HepG2 (cell line): ENCODE results near the gene CD151. TPM values are rescaled to one million over a fixed set of nuclear protein-coding genes. Genes with fewer than 3 reads are reported as not detected.

Source experiments
- CEBPG ChIP-seq: IDR thresholded peaks from 2 replicates; pipeline ENCODE4 v1.6.1; 2016
- CSRNP1 ChIP-seq: sonication (generic); formaldehyde crosslinking; IDR thresholded peaks from 2 replicates; pipeline ENCODE4 v1.8.1; 2023; ENCODE audit warnings: mild to moderate bottlenecking, missing genetic modification reagents
- DZIP1 ChIP-seq: sonication (generic); formaldehyde crosslinking; IDR thresholded peaks from 2 replicates; pipeline ENCODE4 v1.5.0; 2020; ENCODE audit warnings: mild to moderate bottlenecking, missing genetic modification reagents
- HOXA9 ChIP-seq: sonication (generic); formaldehyde crosslinking; IDR thresholded peaks from 2 replicates; pipeline ENCODE4 v1.8.1; 2022; ENCODE audit warnings: missing genetic modification reagents, mild to moderate bottlenecking, moderate library complexity, borderline replicate concordance
- ISX ChIP-seq: sonication (generic); formaldehyde crosslinking; conservative IDR thresholded peaks from 2 replicates; pipeline ENCODE4 v1.5.0; 2020; ENCODE audit warnings: missing genetic modification reagents
- REL ChIP-seq: sonication (generic); formaldehyde crosslinking; conservative IDR thresholded peaks from 2 replicates; pipeline ENCODE4 v1.8.0; 2022; ENCODE audit warnings: mild to moderate bottlenecking, missing genetic modification reagents, moderate library complexity
- RORA ChIP-seq: sonication (generic); formaldehyde crosslinking; IDR thresholded peaks from 2 replicates; pipeline ENCODE4 v1.5.0; 2020; ENCODE audit warnings: mild to moderate bottlenecking, missing genetic modification reagents, moderate library complexity
- SAP130 ChIP-seq: IDR thresholded peaks from 2 replicates; pipeline ENCODE4 v1.6.1; 2016; ENCODE audit warnings: low read depth
- SRF ChIP-seq: IDR thresholded peaks from 2 replicates; pipeline ENCODE4 v1.6.1; 2011; ENCODE audit warnings: mild to moderate bottlenecking, low read depth, low read length, moderate library complexity
- TERF1 ChIP-seq: sonication (generic); formaldehyde crosslinking; IDR thresholded peaks from 2 replicates; pipeline ENCODE4 v1.8.0; 2022; ENCODE audit warnings: mild to moderate bottlenecking, missing genetic modification reagents, moderate library complexity
- TFAP4 ChIP-seq: sonication (generic); IDR thresholded peaks from 2 replicates; pipeline ENCODE4 v1.6.1; 2016; ENCODE audit warnings: low read depth, borderline replicate concordance
- ZBTB25 ChIP-seq: IDR thresholded peaks from 2 replicates; pipeline ENCODE4 v1.6.1; 2018; ENCODE audit warnings: missing genetic modification reagents
- ZBTB37 ChIP-seq: sonication (generic); formaldehyde crosslinking; IDR thresholded peaks from 2 replicates; pipeline ENCODE4 v1.4.0; 2020; ENCODE audit warnings: mild to moderate bottlenecking, missing genetic modification reagents
- ZBTB43 ChIP-seq: sonication (generic); formaldehyde crosslinking; conservative IDR thresholded peaks from 2 replicates; pipeline ENCODE4 v1.4.0; 2020; ENCODE audit warnings: missing genetic modification reagents
- ZNF460 ChIP-seq: sonication (generic); formaldehyde crosslinking; IDR thresholded peaks from 2 replicates; pipeline ENCODE4 v1.5.1; 2020; ENCODE audit warnings: missing genetic modification reagents, mild to moderate bottlenecking, borderline replicate concordance
- ZNF484 ChIP-seq: sonication (generic); formaldehyde crosslinking; IDR thresholded peaks from 2 replicates; pipeline ENCODE4 v1.5.1; 2020; ENCODE audit warnings: mild to moderate bottlenecking, low read depth, missing genetic modification reagents, borderline replicate concordance
- ZNF691 ChIP-seq: sonication (generic); formaldehyde crosslinking; IDR thresholded peaks from 2 replicates; pipeline ENCODE4 v1.4.0; 2020; ENCODE audit warnings: missing genetic modification reagents, low read depth, mild to moderate bottlenecking, borderline replicate concordance
- polyA plus RNA-seq, 8 experiments: library from polyadenylated mRNA; depleted of rRNA in 3 of 8; stranded (reverse) in 7 of 8; unstranded in 1 of 8; fragments of >200 nt; fragmentation: Illumina TruSeq in 4 of 8; extraction: Trizol in 4 of 8; gene quantifications; 2 replicates each; pipeline versions ENCODE4 v1.2.1 to v1.2.3, GENCODE V29; 2011 to 2016; ENCODE audit warnings: low read depth in 4 of 8, missing spikeins in 1 of 8, mixed read lengths in 1 of 8; ENCODE audit not compliant: insufficient read depth in 1 of 8
- total RNA-seq, 5 experiments: library from RNA; depleted of rRNA; stranded (reverse); fragments of >200 nt; fragmentation: Illumina TruSeq; extraction: Trizol; gene quantifications; 2 replicates each; pipeline ENCODE4 v1.2.3, GENCODE V29; 2016; ENCODE audit warnings: low read depth in 1 of 5

CD151 gene
- total and polyA plus RNA-seq, 2 of the 13 experiments (the other 11 are each of a cell fraction or from before 2014, with no cell fraction given), result 125 to 197 TPM

GRCh38 chr11:827146-827896 lies 5.4 kb upstream of the CD151 start (continued):
- TF ChIP-seq ZBTB25 (0 out of 2 replicates have a peak, but pooled peaks have one; percentile 18), ZBTB43 (CRISPR knock-in tag) (no peak), DZIP1 (CRISPR knock-in tag) (peak; percentile 74; the same call in 1 of the 2 replicates), SRF (no peak), CSRNP1 (no peak), ZNF691 (CRISPR knock-in tag) (peak; percentile 73), CEBPG (CRISPR knock-in tag) (no peak), SAP130 (CRISPR knock-in tag) (peak; percentile 89), REL (no peak), ZNF484 (CRISPR knock-in tag) (no peak), TERF1 (no peak), HOXA9 (no peak), ZBTB37 (CRISPR knock-in tag) (no peak), ISX (CRISPR knock-in tag) (no peak), ZNF460 (CRISPR knock-in tag) (no peak), TFAP4 (peak; percentile 14; the same call in 1 of the 2 replicates), RORA (no peak)
